GM12891 (cell line): ENCODE data around the gene RAPGEF5. TPM values are rescaled to one million over a fixed set of nuclear protein-coding genes. Genes with fewer than 3 reads are reported as not detected.

Experiments used
- DNase-seq: peaks from one replicate; pipeline ENCODE4 v3.0.0; 2011; ENCODE audit warnings: low spot score; ENCODE audit not compliant: insufficient read length
- FAIRE-seq: peaks from 2 replicates; lab custom pipeline; 2011; peaks lifted over from hg19 to GRCh38; lab: Jason Lieb, UNC
- PAX5 ChIP-seq: IDR thresholded peaks from 2 replicates; pipeline ENCODE4 v1.6.1; 2011; ENCODE audit warnings: low read length, moderate library complexity, mild to moderate bottlenecking; ENCODE audit not compliant: insufficient read depth, severe bottlenecking
- POLR2A ChIP-seq: IDR thresholded peaks from 2 replicates; pipeline ENCODE4 v1.6.1; 2011; ENCODE audit warnings: low read depth, low read length, control low read depth
- POLR2AphosphoS5 ChIP-seq: IDR thresholded peaks from 2 replicates; pipeline ENCODE4 v1.6.1; 2011; ENCODE audit warnings: low read depth, low read length, control low read depth
- POU2F2 ChIP-seq: IDR thresholded peaks from 2 replicates; pipeline ENCODE4 v1.6.1; 2011; ENCODE audit warnings: low read depth, mild to moderate bottlenecking, control low read depth, low read length, moderate library complexity
- SPI1 ChIP-seq: IDR thresholded peaks from 2 replicates; pipeline ENCODE4 v1.6.1; 2011; ENCODE audit warnings: low read depth, low read length, control low read depth
- TAF1 ChIP-seq: IDR thresholded peaks from 2 replicates; pipeline ENCODE4 v1.6.1; 2011; ENCODE audit warnings: low read depth, low read length, control low read depth
- polyA plus RNA-seq: library from polyadenylated mRNA; unstranded; fragments of >200 nt; gene quantifications from one replicate; pipeline ENCODE4 v1.2.1, GENCODE V29; 2012; ENCODE audit warnings: low read depth, missing spikeins, inconsistent platforms; ENCODE audit not compliant: missing spikeins

Gene RAPGEF5, protein sequence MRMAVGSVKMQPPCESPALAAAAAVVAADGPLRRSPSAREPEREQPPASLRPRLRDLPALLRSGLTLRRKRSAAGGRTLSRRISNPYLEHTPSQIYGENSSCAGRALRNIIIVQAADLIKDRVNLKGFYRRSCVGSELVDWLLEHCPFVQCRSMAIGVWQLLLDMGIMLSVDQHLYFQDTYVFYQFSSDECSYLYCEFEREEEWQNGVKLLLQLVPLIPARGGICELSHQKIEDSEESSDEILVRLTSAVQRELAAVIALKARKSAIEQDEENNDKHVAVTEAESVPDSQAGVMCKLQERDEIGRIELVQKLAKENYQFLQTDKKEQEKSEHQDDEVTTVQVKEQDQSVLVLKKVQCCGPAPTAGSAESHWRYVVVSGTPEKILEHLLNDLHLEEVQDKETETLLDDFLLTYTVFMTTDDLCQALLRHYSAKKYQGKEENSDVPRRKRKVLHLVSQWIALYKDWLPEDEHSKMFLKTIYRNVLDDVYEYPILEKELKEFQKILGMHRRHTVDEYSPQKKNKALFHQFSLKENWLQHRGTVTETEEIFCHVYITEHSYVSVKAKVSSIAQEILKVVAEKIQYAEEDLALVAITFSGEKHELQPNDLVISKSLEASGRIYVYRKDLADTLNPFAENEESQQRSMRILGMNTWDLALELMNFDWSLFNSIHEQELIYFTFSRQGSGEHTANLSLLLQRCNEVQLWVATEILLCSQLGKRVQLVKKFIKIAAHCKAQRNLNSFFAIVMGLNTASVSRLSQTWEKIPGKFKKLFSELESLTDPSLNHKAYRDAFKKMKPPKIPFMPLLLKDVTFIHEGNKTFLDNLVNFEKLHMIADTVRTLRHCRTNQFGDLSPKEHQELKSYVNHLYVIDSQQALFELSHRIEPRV
- 1.8 TPM for polyA plus RNA-seq

- peak; percentile 83 for FAIRE-seq
- peak; percentile 67 for DNase-seq
- TF ChIP-seq POU2F2 (no peak), TAF1 (no peak), POLR2A (no peak), POLR2AphosphoS5 (no peak), PAX5 (no peak), SPI1 (no peak)
Measured at GRCh38 chr7:22356701-22357310, at the start of gene RAPGEF5. Gene RAPGEF5 (minus strand): TSS chr7:22357154. CDS start chr7:22357060, 94 bp downstream.

DNA sequence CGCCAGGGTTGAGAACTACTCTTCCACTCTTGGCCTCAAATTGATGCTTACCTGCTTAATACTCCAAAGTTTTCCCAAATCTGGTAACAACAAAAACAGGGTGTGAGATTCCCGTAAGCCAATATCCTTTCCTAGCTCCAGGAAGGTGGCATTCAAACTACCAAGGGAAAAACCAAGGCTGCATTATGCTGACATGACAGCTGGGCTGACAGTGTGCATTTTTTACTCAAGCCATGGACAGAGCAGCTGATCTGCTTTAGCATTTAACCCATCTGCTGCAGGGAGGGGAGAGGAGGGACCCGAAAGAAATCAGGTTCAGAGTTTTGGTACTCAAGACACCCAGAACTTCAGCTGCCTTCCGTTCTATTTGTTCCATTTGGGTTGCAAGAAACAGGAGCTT, 49.8 kb upstream of the RAPGEF5 start:
- DNase-seq, result no peak
- TF ChIP-seq SPI1, result no peak
- no peak for TF ChIP-seq PAX5
- no peak for TF ChIP-seq TAF1
- no peak for FAIRE-seq

DNA sequence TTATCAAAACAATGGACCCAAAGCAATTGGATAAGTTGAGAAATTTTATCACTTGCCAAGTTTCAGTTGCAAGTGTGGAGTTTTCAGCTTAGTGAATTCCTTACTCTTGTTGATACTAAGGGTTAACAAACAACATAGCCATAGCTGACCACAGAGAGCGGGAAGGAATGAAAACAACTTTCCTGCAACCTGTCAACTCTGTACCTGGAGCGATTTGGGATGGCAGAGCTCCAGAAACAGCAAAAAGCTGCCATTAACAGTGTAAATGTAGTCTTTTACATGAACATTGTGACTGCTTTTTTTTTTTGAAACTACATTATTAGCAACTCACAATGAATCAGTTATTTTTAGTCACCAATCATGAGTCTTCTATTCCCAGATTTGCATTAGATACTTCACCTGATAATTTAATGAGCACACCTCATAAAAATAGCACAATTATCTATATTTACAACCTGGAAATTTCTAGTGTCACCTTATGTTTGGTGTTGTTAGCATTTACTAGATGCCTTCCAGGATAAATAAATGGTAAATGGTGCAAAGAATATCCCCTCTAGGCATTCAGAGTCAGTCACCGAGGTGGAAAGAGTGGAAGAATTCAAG, 47.6 kb upstream of the RAPGEF5 start:
- no peak for TF ChIP-seq POLR2A
- TF ChIP-seq PAX5, result no peak
- no peak for TF ChIP-seq POU2F2
- TF ChIP-seq POLR2AphosphoS5, result no peak
- no peak for TF ChIP-seq SPI1
- TF ChIP-seq TAF1, result no peak
- FAIRE-seq (no peak), DNase-seq (no peak)

- no peak for TF ChIP-seq SPI1
- no peak for TF ChIP-seq TAF1
- no peak for TF ChIP-seq PAX5
- TF ChIP-seq POLR2AphosphoS5, result no peak
- TF ChIP-seq POU2F2, result no peak
- TF ChIP-seq POLR2A, result no peak
- FAIRE-seq, result no peak
Measured at GRCh38 chr7:22403344-22403743, 46.4 kb upstream of the RAPGEF5 start.

DNA sequence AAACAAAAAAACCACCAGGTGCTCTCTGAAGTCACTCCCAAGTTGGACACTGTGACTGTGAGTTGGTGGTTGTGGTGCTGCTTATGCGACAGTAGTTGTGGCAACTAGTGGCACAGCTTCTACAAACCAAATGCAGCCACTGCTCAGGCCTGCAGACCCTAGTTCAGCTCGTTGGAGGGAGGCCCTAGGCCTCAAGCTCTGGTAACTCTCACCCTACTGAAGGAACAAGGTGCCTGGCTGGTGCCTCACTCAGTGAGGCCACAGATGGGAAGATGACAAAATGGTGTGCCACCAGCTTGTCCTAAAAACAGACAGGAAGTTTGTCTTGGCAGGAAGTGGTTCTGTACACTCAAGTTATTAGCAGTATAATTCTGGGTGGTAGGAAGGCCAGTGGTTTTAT, 45.3 kb upstream of the RAPGEF5 start:
- TF ChIP-seq POU2F2 (no peak), PAX5 (no peak), SPI1 (no peak), TAF1 (no peak), POLR2AphosphoS5 (no peak), POLR2A (no peak)
- DNase-seq (no peak), FAIRE-seq (peak; percentile 70)

More at GRCh38 chr7:22403344-22403743, 46.4 kb upstream of the RAPGEF5 start:
- DNase-seq, result no peak

- DNase-seq, result no peak
- FAIRE-seq, result peak; percentile 52
- TF ChIP-seq POLR2AphosphoS5, result no peak
- TF ChIP-seq POLR2A, result no peak
Measured at GRCh38 chr7:22400936-22401553, 44.1 kb upstream of the RAPGEF5 start.

DNA sequence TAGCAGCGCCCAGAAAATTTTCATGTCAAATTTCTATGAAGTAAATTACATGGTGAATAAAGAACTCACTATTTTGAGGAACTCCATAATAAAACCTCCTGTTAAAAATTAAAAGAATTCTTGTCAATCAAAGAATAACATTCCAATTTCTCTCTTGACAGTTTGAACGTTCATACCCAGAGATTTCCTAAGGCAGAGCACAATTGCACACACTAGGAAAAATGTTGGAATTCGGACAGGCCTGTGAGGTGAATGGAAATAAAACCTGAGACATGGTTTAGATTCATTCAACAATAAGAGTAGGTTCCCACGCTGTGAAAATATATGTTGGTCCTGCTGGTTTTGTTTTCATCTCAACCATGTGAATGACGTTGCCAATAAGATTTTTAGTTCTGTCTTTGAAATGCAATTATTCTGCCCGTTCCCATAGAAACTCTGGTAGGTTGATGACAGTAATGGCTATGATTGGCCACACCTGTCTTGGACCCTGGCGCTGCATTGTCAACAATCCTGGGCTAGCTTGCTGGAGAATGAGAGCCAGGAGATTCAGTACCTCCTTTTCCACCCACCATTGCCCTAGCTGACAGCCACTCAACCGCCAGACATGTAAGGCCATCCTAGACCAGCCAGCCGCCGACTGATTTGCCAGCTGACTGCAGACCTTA, 43.3 kb upstream of the RAPGEF5 start:
- DNase-seq (no peak), FAIRE-seq (peak; percentile 70)
- TF ChIP-seq POU2F2 (no peak), POLR2AphosphoS5 (no peak)

- DNase-seq (no peak), FAIRE-seq (no peak)
- no peak for TF ChIP-seq PAX5
- no peak for TF ChIP-seq POLR2A
- no peak for TF ChIP-seq TAF1
- TF ChIP-seq POU2F2, result no peak
- TF ChIP-seq POLR2AphosphoS5, result no peak
- no peak for TF ChIP-seq SPI1
Measured at GRCh38 chr7:22399546-22399945, 42.6 kb upstream of the RAPGEF5 start.

- no peak for FAIRE-seq
- DNase-seq, result no peak
- TF ChIP-seq TAF1 (no peak), POLR2AphosphoS5 (no peak), SPI1 (no peak), POLR2A (no peak)
Measured at GRCh38 chr7:22399091-22399490, 42.1 kb upstream of the RAPGEF5 start.
